Raji (cell line): Measurements from ENCODE around the gene CYP2W1.

ENCODE experiments used
- POLR2A ChIP-seq: IDR thresholded peaks from 2 replicates; pipeline ENCODE4 v1.6.1; 2011; ENCODE audit warnings: low read depth, low read length, control low read depth; ENCODE audit not compliant: insufficient read depth

Gene CYP2W1

DNA sequence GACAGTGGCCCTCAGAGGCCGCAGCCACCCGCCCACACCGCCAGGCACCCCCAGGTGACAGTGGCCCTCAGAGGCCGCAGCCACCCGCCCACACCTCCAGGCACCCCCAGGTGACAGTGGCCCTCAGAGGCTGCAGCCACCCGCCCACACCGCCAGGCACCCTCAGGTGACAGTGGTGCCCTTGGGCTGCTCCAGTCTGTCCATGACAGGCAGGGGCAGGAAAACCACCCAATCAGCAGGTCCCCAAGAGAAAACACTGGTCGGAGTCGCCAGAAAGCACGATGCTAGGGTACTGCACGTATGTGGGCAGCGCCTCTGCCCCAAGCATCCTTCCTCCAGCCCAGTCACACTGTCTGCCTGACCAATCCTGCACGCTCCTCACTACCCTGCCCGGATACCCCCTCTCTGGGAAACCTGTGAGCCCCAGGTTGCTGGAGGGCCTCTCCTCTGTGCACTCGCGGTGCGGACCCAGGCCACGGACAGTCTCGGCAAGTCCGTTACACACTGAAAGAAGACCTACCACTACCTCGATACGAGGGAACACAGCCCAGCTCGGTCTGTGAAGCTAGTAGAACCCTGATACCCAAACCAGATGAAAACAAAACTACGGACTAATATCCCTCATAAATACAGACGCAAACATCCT, 49.7 kb downstream of the CYP2W1 start:
- no peak for TF ChIP-seq POLR2A

GRCh38 chr7:1033546-1034145, 50.7 kb downstream of the CYP2W1 start:
- no peak for TF ChIP-seq POLR2A
